ENCODE data around the gene APC2.

GRCh38 chr19:1483131-1483978, 33.4 kb downstream of the APC2 start:
- no peak for TF ChIP-seq POLR2A (IDR thresholded peaks at IDR 0.05; ENCODE audit: low read length)
- TF ChIP-seq GATA1 (IDR thresholded peaks at IDR 0.05; ENCODE audit: low read depth, low read length): no peak
